GM12875 (cell line): Measurements from ENCODE around the gene GPR87.

Source experiments
- H3K4me3 ChIP-seq: one replicate; pipeline ENCODE4 v1.5.1; 2011; ENCODE audit warnings: low read depth, low read length, control low read depth
- CTCF ChIP-seq: IDR thresholded peaks from 2 replicates; pipeline ENCODE4 v1.5.1; 2011; ENCODE audit warnings: low read depth, mild to moderate bottlenecking, control low read depth, inconsistent platforms, low read length, moderate library complexity, borderline replicate concordance; ENCODE audit not compliant: insufficient read depth

The GPR87 gene

DNA sequence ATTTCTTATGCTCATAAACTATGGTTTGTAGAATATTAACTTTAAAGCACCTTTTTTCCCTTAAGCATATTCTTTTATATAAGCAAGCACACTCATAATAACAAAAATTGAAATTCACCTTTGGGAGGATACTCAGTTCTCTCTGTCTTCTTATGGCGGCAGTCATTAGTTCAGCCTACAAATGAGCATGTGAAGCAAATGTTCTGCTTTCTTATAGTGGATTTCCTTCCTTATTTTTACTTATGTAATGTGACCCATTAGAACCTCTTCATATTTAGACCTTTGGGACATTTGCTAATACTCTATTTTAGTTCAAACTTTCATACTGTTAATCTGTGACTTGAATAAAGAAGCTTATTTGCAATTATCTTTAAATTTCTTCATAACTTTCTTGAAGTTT is 12.7 kb upstream of the GPR87 start, which contains the start of gene P2RY13:
TSS of gene P2RY13 (minus strand) at position 187 of the 400 bp plus-strand sequence. CDS start at position 166, 21 bp downstream.
- no peak for TF ChIP-seq CTCF
- H3K4me3 ChIP-seq, result no peak within 1 kb of the TSS

DNA sequence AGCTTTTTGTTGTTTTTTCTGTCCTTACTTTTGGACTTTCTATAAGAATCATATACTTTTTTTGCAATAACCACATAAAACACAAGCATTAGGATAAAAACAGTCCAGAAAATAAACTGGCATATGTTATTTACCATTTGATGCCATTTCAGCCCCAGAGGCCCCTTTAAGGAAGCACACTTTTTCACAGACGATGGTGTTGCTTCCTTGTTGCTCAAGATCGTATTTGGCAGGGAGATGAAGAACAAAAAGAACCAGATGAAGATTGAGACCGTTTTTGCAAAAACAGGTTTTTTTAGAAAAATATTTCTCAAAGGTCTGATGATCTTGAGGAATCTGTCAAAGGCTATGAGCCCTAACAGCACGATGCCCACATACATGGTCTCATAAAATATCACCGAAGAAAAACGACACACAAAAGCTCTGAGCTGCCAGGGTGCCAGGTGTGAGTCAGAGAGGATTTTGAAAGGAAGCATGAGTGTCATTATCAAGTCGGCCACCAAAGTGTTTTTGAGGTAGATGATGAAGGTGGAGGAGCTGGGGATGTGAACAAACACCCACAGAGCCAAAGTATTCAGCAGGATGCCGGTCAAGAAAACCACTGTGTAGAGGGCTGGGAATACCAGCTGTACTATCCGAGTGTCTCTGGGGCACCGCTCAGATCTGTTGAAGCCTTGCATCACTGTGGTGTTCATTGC is 11.8 kb upstream of the GPR87 start:
- TF ChIP-seq CTCF, result no peak
- no peak overlapping the region for H3K4me3 ChIP-seq

- no peak overlapping the region for H3K4me3 ChIP-seq
- TF ChIP-seq CTCF, result 0 out of 2 replicates have a peak, but pooled peaks have one; percentile 20
Measured at GRCh38 chr3:151327571-151328198, 11.1 kb upstream of the GPR87 start.

- H3K4me3 ChIP-seq, result no peak overlapping the region
- TF ChIP-seq CTCF, result no peak
Measured at GRCh38 chr3:151322511-151322910, 5.9 kb upstream of the GPR87 start.

DNA sequence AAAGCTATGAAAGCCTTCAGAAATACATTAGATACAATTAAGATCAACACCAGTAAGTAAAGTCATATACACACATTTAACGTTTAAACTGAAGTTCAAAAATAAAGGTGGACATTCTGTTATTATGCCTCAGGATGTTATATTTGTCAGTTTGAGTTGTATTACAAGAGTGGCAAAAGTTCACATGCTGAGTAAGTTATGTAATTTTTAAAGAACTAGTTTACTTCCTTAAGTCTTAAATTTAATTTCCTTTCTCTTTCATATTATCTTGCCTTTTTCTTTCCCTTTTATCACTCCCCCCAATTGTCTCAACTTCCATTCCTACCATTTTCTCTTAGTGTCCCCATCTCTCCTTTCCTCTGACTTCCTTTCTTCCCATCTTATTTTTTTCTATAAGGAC is 4.9 kb upstream of the GPR87 start:
- no peak for TF ChIP-seq CTCF
- H3K4me3 ChIP-seq, result no peak overlapping the region

GRCh38 chr3:151320131-151320530 is 3.5 kb upstream of the GPR87 start:
- no peak overlapping the region for H3K4me3 ChIP-seq
- no peak for TF ChIP-seq CTCF

DNA sequence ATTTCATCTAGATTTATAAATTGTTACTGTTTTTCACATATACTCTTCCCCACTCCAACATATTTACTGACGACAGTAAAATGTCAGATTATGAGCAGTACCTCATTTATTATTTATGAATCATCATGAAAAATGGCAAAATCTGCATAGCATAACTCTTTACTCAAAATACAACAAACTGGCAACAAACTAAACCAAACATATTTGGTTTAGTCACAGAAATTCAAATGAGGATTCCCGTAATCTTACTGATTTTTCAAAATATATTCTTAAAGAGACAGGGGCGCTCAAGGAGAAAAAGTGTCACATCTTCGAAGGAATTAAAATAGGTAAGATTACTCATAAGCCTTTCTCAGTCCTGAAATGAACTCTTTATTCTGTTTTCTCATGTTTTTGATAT is 3.0 kb upstream of the GPR87 start:
- no peak for TF ChIP-seq CTCF
- no peak overlapping the region for H3K4me3 ChIP-seq
